B cell (primary cell): Measurements from ENCODE around the gene TOGARAM1. TPM values are rescaled to one million over a fixed set of nuclear protein-coding genes. Genes with fewer than 3 reads are reported as not detected.

Experiments used
- ATAC-seq: fragments of 200-7000 bp; cut with Tn5 transposase; one replicate; pipeline ENCODE4 v1.10.0; 2021; ENCODE audit warnings: low read depth, mild to moderate bottlenecking, moderate number of reproducible peaks, moderate library complexity
- CTCF ChIA-PET: fragments of 350-600 bp; sonication (Branson Sonifier 250); formaldehyde crosslinking; loops from one replicate; lab custom pipeline; 2021; ENCODE audit warnings: antibody characterized with exemption, inconsistent platforms; lab: Charles Lee
- POLR2A ChIA-PET: fragments of 350-600 bp; sonication (Branson Sonifier 250); formaldehyde crosslinking; loops from one replicate; lab custom pipeline; 2021; ENCODE audit warnings: antibody characterized with exemption; lab: Charles Lee
- DNase-seq: peaks from one replicate; pipeline ENCODE4 v3.0.0; 2013
- H2AFZ ChIP-seq: 2 replicates; pipeline ENCODE4 v1.6.1; 2012; ENCODE audit warnings: mild to moderate bottlenecking, low read depth, low read length; ENCODE audit not compliant: insufficient read depth, poor library complexity, severe bottlenecking
- H3K27ac ChIP-seq, 2 donors: 1 replicate in 1 of 2; 2 replicates in 1 of 2; pipeline ENCODE4 v1.5.1; 2012 to 2013; ENCODE audit warnings: low read length in 2 of 2, mild to moderate bottlenecking in 2 of 2, moderate library complexity in 1 of 2
- H3K27me3 ChIP-seq, 4 experiments: fragments of 200-600 bp in 1 of 4; sonication (generic) in 1 of 4; replicated peaks in 1 of 4; 1 replicate in 2 of 4; 2 replicates in 2 of 4; pipeline versions ENCODE4 v1.6.1 to v1.7.0; 2013 to 2016; ENCODE audit warnings: low read length in 3 of 4, mild to moderate bottlenecking in 2 of 4, mixed read lengths in 1 of 4, moderate library complexity in 1 of 4; ENCODE audit not compliant: insufficient read depth in 4 of 4, control insufficient read depth in 3 of 4; ENCODE audit errors: control extremely low read depth in 1 of 4
- H3K36me3 ChIP-seq, 2 experiments: replicated peaks in 1 of 2; 1 replicate in 1 of 2; 2 replicates in 1 of 2; pipeline versions ENCODE4 v1.6.1 to v1.7.1; 2013; ENCODE audit warnings: low read length in 1 of 2; ENCODE audit not compliant: insufficient read depth in 2 of 2, control insufficient read depth in 1 of 2; ENCODE audit errors: control extremely low read depth in 1 of 2, extremely low read depth in 1 of 2
- H3K4me1 ChIP-seq, 2 donors: fragments of 200-600 bp in 1 of 2; sonication (generic) in 1 of 2; 1 replicate in 1 of 2; 2 replicates in 1 of 2; pipeline versions ENCODE4 v1.5.1 to v1.6.1; 2013 to 2017; ENCODE audit warnings: low read length in 2 of 2; ENCODE audit not compliant: control insufficient read depth in 2 of 2, insufficient read depth in 2 of 2
- H3K4me2 ChIP-seq: replicated peaks from 2 replicates; pipeline ENCODE3; 2012; ENCODE audit warnings: mild to moderate bottlenecking, low read depth, low read length; ENCODE audit not compliant: poor library complexity, severe bottlenecking
- H3K4me3 ChIP-seq, 5 experiments: fragments of 200-600 bp in 1 of 5; sonication (generic) in 1 of 5; 1 replicate in 3 of 5; 2 replicates in 2 of 5; pipeline versions ENCODE4 v1.5.1 to v1.7.0; 2011 to 2016; ENCODE audit warnings: low read length in 4 of 5, mild to moderate bottlenecking in 4 of 5, low read depth in 2 of 5, control low read depth in 1 of 5, moderate library complexity in 1 of 5; ENCODE audit not compliant: insufficient read depth in 1 of 5; ENCODE audit errors: control extremely low read depth in 1 of 5, extremely low read depth in 1 of 5
- H3K79me2 ChIP-seq: fragments of 200-600 bp; sonication (generic); one replicate; pipeline ENCODE4 v1.6.0; 2016; ENCODE audit warnings: low read length; ENCODE audit not compliant: control insufficient read depth, insufficient read depth
- H3K9ac ChIP-seq: fragments of 200-600 bp; sonication (generic); 2 replicates; pipeline ENCODE4 v1.6.1; 2017; ENCODE audit warnings: mild to moderate bottlenecking, low read length, moderate library complexity
- H3K9me3 ChIP-seq, 3 donors: one replicate each; pipeline versions ENCODE4 v1.6.1 to v1.7.1; 2013; ENCODE audit warnings: low read length in 2 of 3; ENCODE audit not compliant: control insufficient read depth in 2 of 3, insufficient read depth in 1 of 3; ENCODE audit errors: control extremely low read depth in 1 of 3
- H4K20me1 ChIP-seq: 2 replicates; pipeline ENCODE4 v1.6.0; 2012; ENCODE audit warnings: mild to moderate bottlenecking, low read length; ENCODE audit not compliant: insufficient read depth, control insufficient read depth, poor library complexity, severe bottlenecking
- H3K27ac Mint-ChIP-seq: one replicate; pipeline ENCODE4 v1.8.0; 2021; ENCODE audit warnings: mixed read lengths
- H3K27me3 Mint-ChIP-seq: one replicate; pipeline ENCODE4 v1.8.0; 2021; ENCODE audit warnings: mixed read lengths
- H3K4me1 Mint-ChIP-seq: one replicate; pipeline ENCODE4 v1.8.0; 2021; ENCODE audit warnings: mixed read lengths
- H3K4me3 Mint-ChIP-seq: one replicate; pipeline ENCODE4 v1.8.0; 2021; ENCODE audit warnings: mixed read lengths
- H3K9me3 Mint-ChIP-seq: one replicate; pipeline ENCODE4 v1.8.0; 2022; ENCODE audit warnings: mixed read lengths; ENCODE audit not compliant: insufficient read depth
- CTCF ChIP-seq: fragments of 200-600 bp; IDR thresholded peaks from one replicate; pipeline ENCODE4 v1.8.0; 2022; ENCODE audit warnings: antibody characterized with exemption, mild to moderate bottlenecking
- EZH2 ChIP-seq: IDR thresholded peaks from 2 replicates; pipeline ENCODE4 v1.6.1; 2012; ENCODE audit warnings: borderline replicate concordance, low read depth, mild to moderate bottlenecking, moderate library complexity, low read length; ENCODE audit not compliant: insufficient read depth, poor library complexity, severe bottlenecking
- WGBS: methylation state at CpG from one replicate; pipeline ENCODE4 v1.1.5; 2013; ENCODE audit warnings: missing lambda C conversion rate; ENCODE audit not compliant: insufficient coverage; 5-methylcytosine and 5-hydroxymethylcytosine counted together
- intact Hi-C: fragments of 100-400 bp; cut with micrococcal nuclease; formaldehyde crosslinking; loops from one replicate; pipeline ENCODE4 v1.10.0; 2022
- polyA plus RNA-seq: library from polyadenylated mRNA; depleted of rRNA; stranded (reverse); fragments of >200 nt; gene quantifications from 2 replicates; pipeline ENCODE4 v1.2.3, GENCODE V29; 2012
- total RNA-seq, 2 donors: library from RNA; stranded (reverse); fragments of 120-200 nt in 1 of 2; gene quantifications; 1 replicate in 1 of 2; 2 replicates in 1 of 2; pipeline versions ENCODE4 v1.2.3 to v1.2.4, GENCODE V29; 2013 to 2022

Gene TOGARAM1
- total and polyA plus RNA-seq, 2 donors (not counting 1 experiment from before 2014, with no cell fraction given), result 3.4 to 23.9 TPM

GRCh38 chr14:44960146-44960545 is 1.8 kb upstream of the TOGARAM1 start:
- Mint-ChIP-seq H3K4me3 (no peak overlapping the region), H3K4me1 (peaks cover 40% of the 10 kb centered on the region), H3K9me3 (peaks cover 7% of the 10 kb centered on the region), H3K27me3 (no peaks in the 10 kb centered on the region), H3K27ac (peak overlapping the region; percentile 34)
- ATAC-seq (no peak), DNase-seq (no peak)
- Histone ChIP-seq H3K4me1 (peaks cover 35 to 44% of the 10 kb centered on the region in 2 donors), H3K9ac (peak overlapping the region; percentile 96), H3K27ac (peak overlapping the region in 1 of 2 donors; percentile 39), H3K36me3 (peaks cover 1 to 2% of the 10 kb centered on the region in 2 experiments), H3K4me3 (no peak overlapping the region), H3K27me3 (no peaks in the 10 kb centered on the region), H3K9me3 (peaks cover 1 to 15% (median 4%) of the 10 kb centered on the region in 3 donors), H2AFZ (no peak overlapping the region), H3K4me2 (peak overlapping the region; percentile 83), H3K79me2 (peaks cover 95% of the 10 kb centered on the region), H4K20me1 (peaks cover 43% of the 10 kb centered on the region)
- WGBS, result 73% methylated on average over 2 of the region's 2 CpGs
- intact Hi-C loops, result no loop called here
- ChIA-PET CTCF (interaction anchor here (0.7 to 1.5 kb wide), 2 partner anchors 62 to 138 kb away, joined by 3 to 5 read pairs; no protein-coding TSS in a partner anchor), POLR2A (no interaction called here)
- no peak for TF ChIP-seq EZH2
- no peak for TF ChIP-seq CTCF

- CTCF ChIA-PET, result interaction anchor here (0.7 to 2.1 kb wide), 3 partner anchors 63 to 293 kb away, joined by 3 to 7 read pairs (median 5); partner anchors contain the start of gene MIS18BP1
- intact Hi-C loops, result loop anchor here (1.0 kb wide), 1 partner anchor 124 kb away; the partner anchor contains the start of gene PRPF39
- peak overlapping the region; percentile 81 to 96 (median 92) for H3K4me3 ChIP-seq
These were observed 1.3 kb upstream of the TOGARAM1 start for GRCh38 chr14:44960646-44961045.

More at GRCh38 chr14:44960646-44961045, 1.3 kb upstream of the TOGARAM1 start:
- Histone ChIP-seq H3K4me2 (peak overlapping the region; percentile 83), H3K36me3 (no peaks in the 10 kb centered on the region), H3K9me3 (peaks cover 1 to 15% (median 4%) of the 10 kb centered on the region in 3 donors), H3K9ac (peak overlapping the region; percentile 96), H3K27ac (peak overlapping the region; percentile 84 to 93), H4K20me1 (peaks cover 39% of the 10 kb centered on the region), H3K4me1 (peaks cover 35 to 45% of the 10 kb centered on the region in 2 donors), H2AFZ (peak overlapping the region; percentile 98), H3K27me3 (no peaks in the 10 kb centered on the region), H3K79me2 (peaks cover 95% of the 10 kb centered on the region)
- Mint-ChIP-seq H3K27me3 (no peaks in the 10 kb centered on the region), H3K4me3 (no peak overlapping the region), H3K4me1 (peaks cover 41% of the 10 kb centered on the region), H3K9me3 (peaks cover 7% of the 10 kb centered on the region), H3K27ac (peak overlapping the region; percentile 34)
- POLR2A ChIA-PET, result interaction anchor here (2.5 to 3.0 kb wide), 3 partner anchors 64 to 292 kb away, joined by 13 to 22 read pairs (median 18); partner anchors contain the start of genes MIS18BP1 and PRPF39
- TF ChIP-seq CTCF (no peak), EZH2 (no peak)
- DNase-seq, result no peak
- WGBS, result no CpG with 5 or more reads among the region's 3 CpGs
- no peak for ATAC-seq
